Peyer's patch (tissue), 4 donors: ENCODE results near the gene ZNF132. TPM values are rescaled to one million over a fixed set of nuclear protein-coding genes. Genes with fewer than 3 reads are reported as not detected.

Experiments
- DNase-seq, 3 donors: peaks; one replicate each; pipeline ENCODE4 v3.0.0-alpha.2; 2017 to 2019
- H3K27ac ChIP-seq, 4 donors: fragments of 200-600 bp; sonication (generic); one replicate each; pipeline ENCODE4 v1.5.1; 2016 to 2019
- H3K27me3 ChIP-seq, 2 donors: fragments of 200-600 bp; sonication (generic); one replicate each; pipeline ENCODE4 v1.5.1; 2019
- H3K36me3 ChIP-seq, 3 donors: fragments of 200-600 bp; sonication (generic); one replicate each; pipeline ENCODE4 v1.5.1; 2016 to 2019
- H3K4me1 ChIP-seq, 4 donors: fragments of 200-600 bp; sonication (generic); one replicate each; pipeline ENCODE4 v1.5.1; 2016 to 2019
- H3K4me3 ChIP-seq, 4 donors: fragments of 200-600 bp; sonication (generic); 1 replicate in 3 of 4; 2 replicates in 1 of 4; pipeline ENCODE4 v1.5.1; 2016 to 2019; ENCODE audit warnings: mild to moderate bottlenecking in 1 of 4
- H3K9me3 ChIP-seq, 4 donors: fragments of 200-600 bp; sonication (generic); one replicate each; pipeline ENCODE4 v1.5.1; 2016 to 2019; ENCODE audit warnings: mild to moderate bottlenecking in 1 of 4
- POLR2A ChIP-seq, 2 donors: fragments of 450-650 bp; IDR thresholded peaks; one replicate each; pipeline ENCODE4 v1.5.1; 2017; ENCODE audit warnings: antibody characterized with exemption in 2 of 2, mild to moderate bottlenecking in 2 of 2, moderate library complexity in 2 of 2
- total RNA-seq, 4 donors: library from RNA; depleted of rRNA; stranded (reverse); fragments of >200 nt; gene quantifications; one replicate each; pipeline ENCODE4 v1.1.0, GENCODE V29; 2016
- TF ChIP-seq, protein P1 (sequence below), 6 experiments: fragments of 450-650 bp in 4 of 6; fragments of 200-600 bp in 2 of 6; sonication (generic) in 1 of 6; IDR thresholded peaks; one replicate each; pipeline ENCODE4 v1.5.1; 2017 to 2019; ENCODE audit warnings: antibody characterized with exemption in 6 of 6, mild to moderate bottlenecking in 3 of 6, moderate library complexity in 1 of 6

Gene ZNF132
- total RNA-seq, 4 donors from 2014 or later = 3.9 to 12.4 (median 7.2) TPM

DNA sequence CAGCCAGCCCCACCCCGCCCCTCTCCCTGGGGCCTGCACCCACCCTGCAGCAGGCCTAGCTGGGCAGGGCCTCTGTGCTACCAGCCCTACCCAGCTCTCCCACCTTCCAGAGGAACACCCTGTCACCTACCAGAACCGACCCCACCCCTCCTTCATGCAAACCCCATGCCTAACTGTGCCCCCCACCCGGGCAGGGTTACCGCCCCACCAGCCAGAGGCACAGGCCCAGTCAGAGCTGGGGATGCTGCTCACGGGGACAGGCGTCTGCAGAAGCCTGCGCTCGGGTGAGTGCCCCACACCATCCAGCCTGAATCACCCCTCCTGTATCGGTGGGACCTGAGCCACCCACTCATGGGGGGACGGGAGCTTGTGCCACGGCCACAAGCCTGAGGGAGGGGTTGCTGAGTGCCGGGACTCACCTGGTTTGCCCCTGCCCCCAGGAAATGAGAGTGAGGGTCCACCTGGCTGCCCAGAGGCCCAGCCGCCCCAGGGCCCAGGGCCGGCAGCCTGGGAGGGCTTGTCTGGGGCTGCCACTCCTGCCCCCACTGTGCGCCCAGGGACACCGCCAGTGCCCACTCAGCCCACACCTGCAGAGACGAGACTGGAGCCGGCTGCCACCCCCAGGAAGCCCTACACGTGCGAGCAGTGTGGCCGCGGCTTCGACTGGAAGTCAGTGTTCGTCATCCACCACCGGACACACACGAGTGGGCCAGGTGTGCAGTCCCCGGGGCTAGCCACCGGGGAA lies 40.0 kb upstream of the ZNF132 start:
- peaks cover 0 to 17% (median 0%) of the 10 kb centered on the region in 3 donors for H3K36me3 ChIP-seq
- H3K27ac ChIP-seq = no peak overlapping the region
- H3K4me3 ChIP-seq = no peak overlapping the region
- no peaks in the 10 kb centered on the region for H3K27me3 ChIP-seq
- no peak for DNase-seq
- H3K9me3 ChIP-seq = no peaks in the 10 kb centered on the region
- no peak for TF ChIP-seq POLR2A (IDR thresholded peaks at IDR 0.05)
- TF ChIP-seq, protein P1, sequence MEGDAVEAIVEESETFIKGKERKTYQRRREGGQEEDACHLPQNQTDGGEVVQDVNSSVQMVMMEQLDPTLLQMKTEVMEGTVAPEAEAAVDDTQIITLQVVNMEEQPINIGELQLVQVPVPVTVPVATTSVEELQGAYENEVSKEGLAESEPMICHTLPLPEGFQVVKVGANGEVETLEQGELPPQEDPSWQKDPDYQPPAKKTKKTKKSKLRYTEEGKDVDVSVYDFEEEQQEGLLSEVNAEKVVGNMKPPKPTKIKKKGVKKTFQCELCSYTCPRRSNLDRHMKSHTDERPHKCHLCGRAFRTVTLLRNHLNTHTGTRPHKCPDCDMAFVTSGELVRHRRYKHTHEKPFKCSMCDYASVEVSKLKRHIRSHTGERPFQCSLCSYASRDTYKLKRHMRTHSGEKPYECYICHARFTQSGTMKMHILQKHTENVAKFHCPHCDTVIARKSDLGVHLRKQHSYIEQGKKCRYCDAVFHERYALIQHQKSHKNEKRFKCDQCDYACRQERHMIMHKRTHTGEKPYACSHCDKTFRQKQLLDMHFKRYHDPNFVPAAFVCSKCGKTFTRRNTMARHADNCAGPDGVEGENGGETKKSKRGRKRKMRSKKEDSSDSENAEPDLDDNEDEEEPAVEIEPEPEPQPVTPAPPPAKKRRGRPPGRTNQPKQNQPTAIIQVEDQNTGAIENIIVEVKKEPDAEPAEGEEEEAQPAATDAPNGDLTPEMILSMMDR (IDR thresholded peaks at IDR 0.05) = no peak
- peaks cover 0 to 15% (median 6%) of the 10 kb centered on the region in 4 donors for H3K4me1 ChIP-seq

DNA sequence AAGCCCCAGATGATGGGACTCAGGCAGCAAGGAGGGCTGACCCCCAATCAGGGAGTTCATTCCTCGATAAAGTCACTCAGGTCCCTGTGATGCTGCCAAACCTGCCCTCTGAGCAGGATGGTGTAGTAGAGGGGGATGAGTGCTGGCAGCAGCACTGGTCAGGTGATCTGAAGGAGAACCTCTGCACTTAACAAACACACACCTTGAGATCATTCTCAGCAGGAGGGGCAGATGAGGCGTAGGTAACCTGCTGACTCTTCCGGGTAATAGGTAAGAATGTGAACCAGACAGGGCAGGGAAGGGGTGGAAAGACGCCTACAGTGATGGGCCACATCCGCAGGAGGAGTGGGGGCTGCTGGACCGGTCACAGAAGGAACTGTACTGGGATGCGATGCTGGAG lies 39.4 kb upstream of the ZNF132 start:
- Histone ChIP-seq H3K27ac (no peak overlapping the region), H3K4me1 (peaks cover 0 to 18% (median 6%) of the 10 kb centered on the region in 4 donors)

DNA sequence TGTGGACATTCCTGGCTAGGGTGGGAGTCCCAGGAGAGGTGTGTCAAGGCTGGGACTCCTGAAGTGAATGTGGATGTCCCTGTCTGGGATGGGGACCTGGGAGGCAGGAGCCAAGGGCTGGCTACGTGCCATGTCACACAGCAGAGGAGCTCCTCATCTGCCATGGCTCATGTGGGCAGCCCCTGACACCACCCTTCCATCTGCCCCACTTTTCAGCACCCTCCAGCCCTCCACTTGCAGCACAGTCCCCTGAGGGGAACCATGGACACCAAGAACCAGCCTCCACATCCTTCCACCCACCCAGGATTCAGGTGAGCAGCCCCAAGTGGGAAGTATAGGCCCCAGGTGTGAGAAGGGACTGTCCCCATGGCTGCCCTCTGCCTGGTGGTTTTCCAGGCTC lies 37.9 kb upstream of the ZNF132 start:
- no peak for TF ChIP-seq POLR2A (IDR thresholded peaks at IDR 0.05)
- TF ChIP-seq, protein P1 (IDR thresholded peaks at IDR 0.05) = no peak
- no peak overlapping the region for H3K27ac ChIP-seq
- no peaks in the 10 kb centered on the region for H3K9me3 ChIP-seq
- peaks cover 0 to 18% (median 6%) of the 10 kb centered on the region in 4 donors for H3K4me1 ChIP-seq
- H3K36me3 ChIP-seq = peaks cover 0 to 20% (median 0%) of the 10 kb centered on the region in 3 donors
- DNase-seq = no peak
- no peak overlapping the region for H3K4me3 ChIP-seq
- H3K27me3 ChIP-seq = no peaks in the 10 kb centered on the region

More for the DNA sequence above, 39.4 kb upstream of the ZNF132 start:
- TF ChIP-seq POLR2A (IDR thresholded peaks at IDR 0.05) = no peak
- TF ChIP-seq, protein P1 (IDR thresholded peaks at IDR 0.05) = no peak
- Histone ChIP-seq H3K4me3 (no peak overlapping the region), H3K36me3 (peaks cover 0 to 17% (median 0%) of the 10 kb centered on the region in 3 donors), H3K9me3 (no peaks in the 10 kb centered on the region), H3K27me3 (no peaks in the 10 kb centered on the region)
- no peak for DNase-seq

DNA sequence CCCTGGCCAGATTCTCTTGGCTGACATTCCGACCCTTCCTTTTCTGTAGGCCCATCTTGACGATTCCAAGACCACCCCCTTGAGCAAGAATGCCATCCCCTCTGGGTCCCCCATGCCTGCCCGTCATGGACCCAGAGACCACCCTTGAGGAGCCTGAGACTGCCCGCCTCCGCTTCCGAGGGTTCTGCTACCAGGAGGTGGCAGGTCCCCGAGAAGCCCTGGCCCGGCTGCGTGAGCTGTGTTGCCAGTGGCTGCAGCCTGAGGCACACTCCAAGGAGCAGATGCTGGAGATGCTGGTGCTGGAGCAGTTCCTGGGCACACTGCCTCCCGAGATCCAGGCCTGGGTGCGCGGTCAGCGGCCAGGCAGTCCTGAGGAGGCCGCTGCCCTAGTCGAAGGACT lies 37.2 kb upstream of the ZNF132 start:
- H3K4me1 ChIP-seq = peaks cover 0 to 18% (median 6%) of the 10 kb centered on the region in 4 donors
- TF ChIP-seq POLR2A (IDR thresholded peaks at IDR 0.05) = no peak
- TF ChIP-seq, protein P1 (IDR thresholded peaks at IDR 0.05) = no peak
- no peak for DNase-seq
- H3K4me3 ChIP-seq = no peak overlapping the region
- no peaks in the 10 kb centered on the region for H3K9me3 ChIP-seq
- H3K27ac ChIP-seq = peak overlapping the region in 1 of 4 donors; percentile 85
- H3K27me3 ChIP-seq = no peaks in the 10 kb centered on the region
- H3K36me3 ChIP-seq = peaks cover 0 to 28% (median 0%) of the 10 kb centered on the region in 3 donors

DNA sequence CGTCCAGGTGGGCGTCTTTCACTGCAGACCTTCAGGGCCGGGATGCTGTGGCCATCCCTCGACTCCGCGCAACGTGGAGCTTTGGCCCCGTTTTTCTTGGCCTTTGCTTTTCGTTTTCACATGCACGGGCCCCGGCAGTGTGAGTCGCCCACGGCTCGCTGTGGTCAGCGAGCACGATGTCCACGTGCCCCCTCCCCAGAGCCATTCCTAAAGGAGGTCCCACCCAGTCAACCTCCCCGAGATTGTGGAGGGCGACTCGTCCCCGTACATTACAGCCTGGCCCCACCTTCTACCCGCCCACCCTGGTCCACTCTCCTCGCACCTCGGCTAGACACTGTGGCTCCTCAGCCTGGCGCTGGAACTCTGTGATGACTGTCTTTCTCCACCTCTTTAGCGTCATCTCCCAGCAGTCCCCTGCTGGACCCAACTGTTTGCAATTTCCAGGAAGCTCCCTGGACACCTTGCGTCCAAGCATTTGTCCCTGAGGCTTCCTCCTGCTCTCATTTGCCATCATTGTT lies 36.6 kb upstream of the ZNF132 start:
- no peaks in the 10 kb centered on the region for H3K9me3 ChIP-seq
- H3K4me3 ChIP-seq = peak overlapping the region; percentile 66 to 71 (median 68)
- H3K36me3 ChIP-seq = peaks cover 0 to 32% (median 0%) of the 10 kb centered on the region in 3 donors
- H3K4me1 ChIP-seq = peaks cover 0 to 18% (median 6%) of the 10 kb centered on the region in 4 donors
- no peaks in the 10 kb centered on the region for H3K27me3 ChIP-seq
- no peak for DNase-seq
- H3K27ac ChIP-seq = peak overlapping the region; percentile 79 to 89 (median 86)
- no peak for TF ChIP-seq POLR2A (IDR thresholded peaks at IDR 0.05)
- TF ChIP-seq, protein P1 (IDR thresholded peaks at IDR 0.05) = no peak
